GM19351 (cell line): Measurements from ENCODE around the gene DRAXIN.

Experiments used
- ATAC-seq: cut with Tn5 transposase; IDR thresholded peaks from one replicate; pipeline ENCODE4 v1.9.1; 2021; ENCODE audit warnings: mild to moderate bottlenecking, moderate library complexity; ENCODE audit not compliant: unreplicated experiment

DRAXIN gene

DNA sequence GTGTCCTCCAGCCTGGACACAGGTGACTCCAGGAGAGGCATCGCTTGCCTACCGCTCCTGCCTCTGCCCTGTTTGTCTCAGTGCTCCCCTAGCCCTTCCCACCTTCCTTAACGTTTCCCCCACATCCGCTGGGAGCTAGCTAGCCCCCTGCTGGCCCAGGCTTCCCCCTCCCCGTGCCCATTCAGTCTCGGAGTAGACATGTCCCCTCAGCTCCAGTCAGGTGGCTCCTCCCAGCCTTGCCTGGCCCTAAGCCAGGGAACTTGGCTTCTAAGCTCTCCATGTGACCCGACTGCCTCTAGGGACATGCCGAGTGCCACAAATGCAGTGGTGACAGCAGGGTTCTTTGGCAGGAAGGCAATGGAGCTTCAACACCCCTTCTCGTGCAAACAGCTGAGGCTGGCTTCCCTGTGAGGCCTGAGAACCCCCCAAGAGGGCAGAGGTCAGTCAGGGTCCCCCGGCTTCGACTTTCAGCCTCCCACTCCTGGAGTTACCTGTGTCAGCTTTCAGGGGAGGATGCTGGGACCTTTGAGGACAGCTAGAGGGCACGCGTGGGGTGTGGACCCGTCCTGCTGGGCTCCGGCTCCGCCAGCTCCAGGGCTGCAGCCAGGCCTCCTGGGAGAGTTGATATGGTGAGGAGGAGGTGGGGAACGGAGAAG is 16.2 kb downstream of the DRAXIN start:
- no peak for ATAC-seq

DNA sequence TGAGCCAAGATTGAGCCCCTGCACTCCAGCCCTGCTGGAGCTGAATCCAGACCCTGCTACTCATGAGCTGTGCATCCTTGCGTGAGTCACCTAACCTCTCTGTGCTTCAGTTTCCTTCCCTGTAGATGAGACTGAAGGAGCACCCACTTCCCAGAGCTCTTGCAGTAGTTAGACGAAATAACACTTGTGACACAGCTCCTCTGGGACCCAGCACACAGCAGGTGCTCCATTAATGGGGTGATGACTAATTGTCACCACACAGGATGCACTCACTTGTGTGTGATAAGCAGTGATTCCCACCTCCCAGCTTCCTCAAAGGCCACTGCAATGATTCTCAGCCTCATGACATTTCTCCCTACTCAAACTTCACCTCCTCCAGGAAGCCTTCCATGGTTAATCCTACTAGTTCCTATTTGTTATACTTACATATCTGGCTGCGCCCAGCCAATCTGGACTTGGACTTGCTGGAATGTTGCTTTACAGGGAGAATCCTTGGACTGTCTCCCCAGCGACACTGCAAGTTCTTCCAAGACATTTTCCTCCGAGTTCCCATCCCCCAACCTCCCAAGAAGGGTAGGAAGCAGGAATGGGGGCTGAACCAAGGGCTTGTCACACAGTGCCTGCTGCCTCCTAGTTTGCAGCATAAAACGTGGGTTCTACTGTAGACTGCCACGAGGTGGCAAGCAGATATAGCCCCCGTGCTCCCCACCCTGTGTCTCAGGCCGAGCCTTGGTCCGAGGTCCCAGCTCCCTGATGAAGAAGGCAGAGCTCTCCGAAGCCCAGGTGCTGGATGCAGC is 17.2 kb downstream of the DRAXIN start:
- ATAC-seq, result no peak

DNA sequence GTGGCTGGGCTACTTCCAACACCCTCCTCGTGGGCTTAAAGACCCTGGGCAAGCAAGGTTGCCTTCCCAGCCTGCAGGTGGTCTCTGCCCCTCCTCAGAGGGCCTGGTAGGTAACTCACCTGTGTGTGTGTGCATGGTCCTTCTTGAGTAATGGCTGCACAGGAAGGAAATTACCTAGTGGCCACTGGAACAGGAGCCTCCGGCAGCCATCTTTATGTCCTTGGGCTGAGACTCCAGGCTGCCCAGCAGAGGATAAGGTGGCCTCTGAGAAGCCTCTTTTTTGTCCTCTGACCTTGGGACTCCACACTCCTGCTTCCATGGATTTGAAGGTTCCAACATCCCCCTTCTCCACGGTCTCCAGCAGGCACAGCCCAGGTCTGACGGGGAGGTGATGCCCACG is 20.0 kb downstream of the DRAXIN start:
- no peak for ATAC-seq

DNA sequence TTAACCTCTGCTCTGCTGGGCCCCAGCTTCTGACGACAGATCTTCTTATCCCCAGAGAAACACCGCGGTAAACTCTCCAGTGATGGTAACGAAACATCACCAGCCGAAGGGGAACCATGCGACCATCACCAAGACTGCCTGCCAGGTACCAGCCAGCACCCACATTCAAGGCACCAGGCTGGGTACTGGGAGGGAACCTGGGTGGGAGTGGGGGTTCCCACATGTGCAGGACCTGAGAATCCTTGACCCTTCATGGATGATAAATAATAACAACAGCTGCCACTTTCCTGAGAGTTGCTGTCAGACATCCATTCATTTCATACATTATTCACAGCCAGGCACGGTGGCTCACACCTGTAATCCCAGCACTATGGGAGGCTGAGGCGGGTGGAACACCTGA is 20.8 kb downstream of the DRAXIN start:
- no peak for ATAC-seq

DNA sequence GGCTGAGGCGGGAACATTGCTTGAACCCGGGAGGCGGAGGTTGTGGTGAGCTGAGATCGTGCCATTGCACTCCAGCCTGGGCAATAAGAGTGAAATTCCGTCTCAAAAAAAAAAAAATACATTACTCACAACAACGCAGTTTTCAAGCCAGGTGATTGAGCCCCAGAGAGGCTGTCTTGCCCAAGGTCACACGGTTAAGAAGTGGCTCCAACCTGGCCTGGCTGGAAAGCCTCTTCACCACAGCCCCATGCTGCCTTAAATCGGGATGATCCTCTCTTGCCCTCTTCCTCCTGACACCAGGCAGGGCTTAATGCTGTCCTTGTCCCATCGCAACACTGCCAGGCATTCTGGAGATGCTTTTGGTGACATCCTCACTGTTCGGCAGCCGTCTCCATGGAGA is 21.6 kb downstream of the DRAXIN start:
- ATAC-seq, result no peak

DNA sequence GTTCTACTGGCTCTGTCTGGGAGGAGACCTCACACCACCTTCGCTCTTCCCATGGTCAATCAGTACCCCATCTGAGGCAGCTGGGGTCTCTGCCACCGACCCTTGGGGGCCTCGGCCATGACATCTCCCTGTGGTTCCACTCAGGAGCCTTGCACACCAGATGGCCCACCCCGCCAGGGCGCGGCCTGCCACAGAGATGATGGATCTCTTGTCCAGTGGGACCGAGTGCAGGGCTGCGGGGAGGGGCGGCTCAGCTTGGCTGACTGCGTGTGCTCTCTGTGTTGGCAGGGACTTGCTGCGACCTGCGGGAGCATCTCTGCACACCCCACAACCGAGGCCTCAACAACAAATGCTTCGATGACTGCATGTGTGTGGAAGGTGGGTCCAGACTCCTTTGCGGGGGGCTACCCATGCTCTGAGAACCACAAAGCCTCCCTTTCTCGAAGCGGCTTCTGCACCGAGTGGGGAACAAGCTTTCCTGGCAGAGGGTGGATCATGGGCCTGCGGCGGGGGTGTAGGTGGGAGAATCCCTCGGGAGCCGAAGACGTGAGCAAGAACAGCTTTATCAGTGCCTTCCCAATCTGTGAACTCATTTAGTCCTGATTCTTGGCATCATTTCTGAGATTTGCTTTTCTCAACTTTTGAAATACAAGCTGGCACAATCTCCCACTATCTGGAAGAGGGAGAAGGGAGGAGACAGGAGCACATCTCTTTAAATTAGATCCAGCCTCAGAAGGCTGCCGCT is 23.5 kb downstream of the DRAXIN start:
- no peak for ATAC-seq

DNA sequence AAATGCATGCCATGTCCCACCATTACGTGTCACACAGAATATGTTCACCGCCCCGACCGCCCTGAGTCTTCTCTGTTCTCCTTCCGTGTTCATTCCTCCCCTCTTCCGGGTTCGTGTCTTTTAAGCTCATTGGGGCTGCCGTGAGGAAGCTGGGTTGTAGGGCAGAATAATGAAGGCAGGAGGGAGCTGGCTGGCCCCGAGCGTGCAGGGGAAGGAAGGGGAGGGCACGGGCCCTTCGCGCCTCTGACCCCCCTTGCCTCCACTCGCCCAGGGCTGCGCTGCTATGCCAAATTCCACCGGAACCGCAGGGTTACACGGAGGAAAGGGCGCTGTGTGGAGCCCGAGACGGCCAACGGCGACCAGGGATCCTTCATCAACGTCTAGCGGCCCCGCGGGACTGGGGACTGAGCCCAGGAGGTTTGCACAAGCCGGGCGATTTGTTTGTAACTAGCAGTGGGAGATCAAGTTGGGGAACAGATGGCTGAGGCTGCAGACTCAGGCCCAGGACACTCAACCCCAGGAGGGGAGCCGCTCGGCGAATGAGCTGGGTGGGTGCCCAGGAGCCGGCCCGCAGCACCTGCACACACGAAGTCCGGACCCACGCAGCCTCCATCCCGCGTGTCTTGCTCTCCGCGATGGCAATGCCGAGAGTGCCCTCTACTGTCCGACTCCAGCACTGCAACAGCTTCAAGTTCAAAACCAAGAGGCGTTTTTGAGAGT is 28.0 kb downstream of the DRAXIN start:
- ATAC-seq, result peak; percentile 44

DNA sequence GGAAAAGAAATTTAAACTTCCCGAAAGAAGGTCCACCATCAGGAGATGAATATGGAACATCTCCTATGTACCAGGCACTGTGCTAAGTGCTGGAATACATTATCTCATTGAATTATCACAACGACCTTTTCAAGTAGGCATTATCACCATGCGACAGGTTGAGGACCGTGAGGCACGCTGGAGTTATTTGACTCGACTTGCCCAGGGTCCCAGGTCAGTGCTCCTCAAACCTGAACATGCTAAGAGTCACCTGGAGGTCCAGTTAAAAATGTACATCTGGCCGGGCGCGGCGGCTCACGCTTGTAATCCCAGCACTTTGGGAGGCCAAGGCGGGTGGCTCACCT is 28.5 kb downstream of the DRAXIN start:
- ATAC-seq, result no peak

DNA sequence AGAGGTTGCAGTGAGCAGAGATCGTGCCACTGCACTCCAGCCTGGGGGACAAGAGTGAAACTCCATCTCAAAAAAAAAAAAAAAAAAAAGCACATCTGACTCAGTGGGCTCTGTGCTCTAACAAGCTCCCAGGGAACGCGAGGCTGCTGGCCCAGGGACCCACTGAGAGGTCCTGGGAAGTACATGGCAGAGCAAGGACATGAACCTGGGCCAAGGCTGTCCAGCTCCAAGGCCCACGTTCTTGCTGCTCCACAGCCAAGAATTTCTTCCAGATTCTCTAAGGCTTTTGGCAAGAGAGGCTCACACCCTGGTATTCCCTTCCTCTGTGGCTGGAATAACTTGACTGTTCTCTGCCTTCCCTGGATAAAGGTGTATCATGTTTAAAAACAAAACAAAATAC is 29.0 kb downstream of the DRAXIN start:
- ATAC-seq, result no peak

DNA sequence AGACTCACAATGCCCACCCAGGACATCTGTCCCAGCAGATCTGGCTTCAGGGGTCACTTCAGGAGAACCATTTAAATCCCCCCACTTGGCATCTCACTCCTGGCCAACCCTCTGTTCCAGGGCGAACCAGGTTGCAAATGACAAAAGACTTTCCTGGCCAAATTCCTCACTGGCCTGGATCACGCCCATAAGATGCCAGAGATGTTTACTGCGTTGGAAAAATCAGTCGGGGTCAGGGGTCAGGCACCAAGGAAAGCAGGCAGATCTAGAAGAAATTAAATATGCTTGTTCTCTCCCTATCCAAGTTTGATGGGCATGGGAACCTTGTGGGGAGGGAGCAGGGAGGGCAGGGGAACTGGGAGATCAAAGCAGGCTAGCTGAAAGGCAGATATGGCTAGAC is 29.8 kb downstream of the DRAXIN start:
- no peak for ATAC-seq

DNA sequence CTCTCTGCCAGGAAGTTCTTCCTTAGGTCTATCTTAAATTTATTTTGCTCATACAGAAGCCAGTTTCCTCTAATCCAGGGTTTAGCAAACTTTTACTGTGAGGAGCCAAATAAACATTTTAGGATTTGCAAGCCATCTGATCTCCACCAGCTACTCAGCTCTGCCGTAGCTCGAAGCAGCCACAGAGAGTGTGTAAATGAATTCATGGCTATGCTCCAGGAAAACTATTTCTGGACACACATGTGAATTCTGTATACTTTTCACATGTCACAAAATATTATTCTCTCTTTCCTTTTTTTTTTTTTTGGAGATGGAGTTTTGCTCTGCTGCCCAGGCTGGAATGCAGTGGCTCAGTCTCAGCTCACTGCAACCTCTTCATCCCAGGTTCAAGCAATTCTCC is 31.0 kb downstream of the DRAXIN start:
- no peak for ATAC-seq

DNA sequence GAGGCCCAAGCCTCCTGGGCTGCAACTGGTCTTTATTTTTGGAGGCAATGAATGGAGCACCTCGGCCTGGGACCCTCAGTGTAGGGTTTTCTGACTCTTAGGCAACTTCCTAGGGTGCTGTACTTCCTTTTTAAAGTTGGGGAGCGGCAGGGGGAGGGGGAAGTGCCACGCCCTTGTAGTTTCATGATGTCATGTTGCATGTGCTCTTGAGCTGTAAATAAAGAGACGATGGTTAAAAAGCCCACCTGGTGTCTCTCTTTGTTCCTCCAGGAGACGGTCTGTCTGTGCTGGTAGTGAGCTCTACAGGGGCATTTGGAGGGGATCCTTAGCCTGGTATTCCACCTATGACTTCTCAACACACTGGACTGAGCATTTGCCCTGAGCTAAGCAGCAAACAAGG is 34.1 kb downstream of the DRAXIN start:
- ATAC-seq, result no peak

DNA sequence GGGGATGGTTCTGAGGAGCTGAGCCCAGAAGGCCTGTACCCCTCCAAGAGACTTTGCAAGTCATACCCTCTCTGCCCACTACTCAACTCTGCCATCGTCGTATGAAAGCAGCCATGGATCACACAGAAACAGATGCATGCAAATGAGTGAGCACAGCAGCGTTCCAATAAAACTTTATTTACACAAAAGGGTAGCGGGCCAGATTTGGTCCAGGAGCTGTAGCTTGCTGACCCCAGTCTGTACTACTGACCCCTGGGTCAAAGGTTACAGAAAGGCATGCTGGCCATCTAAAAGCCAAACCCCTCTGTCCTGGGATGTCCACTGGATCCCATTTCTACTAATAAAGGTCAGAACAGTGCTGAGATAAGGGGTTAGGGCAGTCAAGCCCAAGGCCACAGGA is 35.6 kb downstream of the DRAXIN start:
- no peak for ATAC-seq

DNA sequence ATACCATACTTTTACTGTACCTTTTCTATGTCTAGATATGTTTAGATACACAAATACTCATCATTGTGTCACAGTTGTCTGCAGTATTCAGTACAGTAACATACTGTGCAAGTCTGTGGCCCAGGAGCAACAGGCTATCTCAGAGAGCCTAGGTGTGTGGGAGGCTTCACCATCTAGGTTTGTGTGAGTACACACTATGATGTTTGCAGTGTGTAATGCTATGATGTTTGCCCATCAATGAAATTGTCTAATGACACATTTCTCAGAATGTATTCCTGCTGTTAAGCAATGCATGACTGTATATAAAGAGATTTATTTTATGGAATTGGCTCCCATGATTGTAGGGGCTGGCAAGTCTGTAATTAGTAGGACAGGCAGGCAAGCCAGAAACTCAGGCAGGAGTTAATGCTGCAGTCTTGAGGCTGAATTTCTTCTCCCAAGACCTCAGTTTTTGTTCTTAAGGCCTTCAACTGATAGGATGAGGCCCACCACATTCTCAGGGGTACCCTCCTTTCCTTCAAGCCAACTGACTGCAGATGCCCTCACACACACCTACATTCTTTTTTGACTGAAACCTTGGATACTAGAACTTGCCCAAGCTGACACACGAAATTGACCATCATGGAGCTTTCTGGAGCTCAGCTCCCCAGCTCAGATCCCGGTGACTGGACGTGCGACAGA is 36.8 kb downstream of the DRAXIN start:
- ATAC-seq, result no peak

DNA sequence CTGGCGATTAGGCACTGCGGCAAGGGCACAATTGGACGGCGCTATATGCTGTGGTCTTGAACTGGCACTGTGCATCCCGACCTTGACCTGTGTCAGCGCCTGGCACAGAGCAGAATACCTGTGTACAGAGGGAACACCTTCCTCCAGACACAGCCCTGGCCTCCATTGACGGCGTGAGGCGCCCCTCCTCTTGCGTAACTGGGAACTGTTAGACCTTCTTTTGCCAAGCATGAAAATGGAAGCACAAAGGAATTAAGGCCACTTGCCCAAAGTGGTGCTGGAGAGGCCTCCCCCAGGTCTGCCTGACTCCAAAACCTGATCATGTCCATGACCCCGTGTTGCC is 37.6 kb downstream of the DRAXIN start:
- no peak for ATAC-seq

DNA sequence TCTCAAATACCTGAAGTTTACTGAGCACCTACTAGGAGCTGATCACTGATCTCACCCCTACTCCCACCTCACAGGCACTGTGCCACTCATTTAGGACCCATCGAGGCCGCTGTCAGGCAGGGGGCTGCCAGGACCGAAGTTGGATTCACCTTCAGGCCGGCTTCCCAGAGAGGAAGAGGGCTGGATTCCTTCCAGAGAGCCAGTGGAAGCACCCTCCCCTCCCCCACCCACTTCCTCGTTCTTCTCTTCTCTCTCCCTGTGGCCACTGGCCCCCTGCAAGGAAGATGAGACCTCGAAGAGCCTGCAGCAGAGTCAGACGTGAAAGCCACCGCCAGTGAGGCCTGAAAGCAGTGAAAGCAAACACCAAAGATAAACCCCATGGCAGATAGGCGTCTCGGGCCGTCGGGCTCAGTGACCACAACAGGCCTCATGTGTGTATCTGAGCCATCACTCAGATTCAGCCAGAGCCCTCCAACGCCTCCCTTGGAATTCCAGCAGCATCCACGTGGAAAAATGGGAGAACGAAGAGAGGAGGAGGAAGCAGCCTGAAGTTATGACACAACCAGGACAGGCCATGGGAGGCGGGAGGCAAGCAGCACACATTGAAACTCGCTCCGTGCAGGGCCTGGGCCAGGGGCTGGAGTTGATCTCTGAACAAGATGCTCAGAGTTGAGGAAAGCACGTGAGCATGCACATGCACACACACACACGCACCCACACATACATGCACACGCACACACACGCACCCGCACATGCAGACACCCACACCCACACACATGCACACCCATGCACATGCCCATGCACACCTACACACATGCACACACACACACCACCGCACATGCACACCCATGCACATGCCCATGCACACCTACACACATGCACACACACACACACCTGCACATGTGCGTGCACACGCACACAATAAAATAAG is 38.3 kb downstream of the DRAXIN start:
- no peak for ATAC-seq

DNA sequence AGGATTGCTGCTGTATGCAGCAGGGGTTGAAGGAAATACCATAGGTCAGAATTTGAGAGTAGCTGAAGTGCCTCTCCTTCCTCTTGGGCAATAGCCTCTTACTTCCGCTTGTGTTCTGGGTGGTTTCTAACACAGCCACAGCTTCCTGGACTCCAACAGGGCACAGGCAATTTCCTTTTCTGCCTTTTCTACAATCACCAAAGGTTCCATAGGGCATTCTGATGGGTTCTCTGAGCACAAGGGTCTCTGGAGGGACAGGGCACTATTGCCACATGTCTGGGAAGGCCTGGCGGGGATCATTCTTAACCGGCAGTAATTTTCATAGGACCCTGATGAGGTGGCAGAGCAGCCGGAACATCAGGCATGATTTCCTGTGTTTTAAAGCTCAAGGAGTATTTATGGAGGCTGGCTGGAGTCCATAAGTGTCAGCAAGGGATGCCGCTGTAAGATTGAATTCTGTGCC is 39.0 kb downstream of the DRAXIN start:
- no peak for ATAC-seq

DNA sequence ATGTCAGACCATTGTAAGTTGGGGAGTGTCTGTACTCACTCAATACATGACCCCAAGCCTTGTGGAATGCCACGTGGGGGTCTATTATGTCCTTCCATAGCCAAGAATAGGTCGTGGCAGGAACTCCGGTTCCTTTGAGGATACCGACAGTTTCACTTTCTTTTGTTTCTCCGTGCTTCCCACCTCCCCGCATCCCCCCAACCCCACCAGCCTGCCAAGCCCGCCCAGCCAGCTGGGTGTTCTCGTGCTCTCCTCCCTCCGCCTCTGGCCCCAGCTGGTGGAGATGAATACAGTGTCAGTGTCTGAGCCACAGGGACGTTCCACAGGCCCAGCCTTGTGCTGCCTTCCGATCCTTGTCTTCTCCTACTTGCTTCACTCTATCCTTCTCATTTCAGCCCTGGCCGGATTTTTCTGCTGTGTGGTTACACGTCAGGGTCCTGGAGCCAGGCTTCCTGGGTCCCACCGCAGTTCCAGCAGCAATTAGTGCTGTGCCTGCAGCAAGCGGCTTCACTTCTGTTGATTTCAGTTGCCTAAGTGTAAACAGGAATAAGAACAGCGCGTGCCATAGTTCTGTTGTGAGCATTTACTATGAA is 40.3 kb downstream of the DRAXIN start:
- no peak for ATAC-seq

DNA sequence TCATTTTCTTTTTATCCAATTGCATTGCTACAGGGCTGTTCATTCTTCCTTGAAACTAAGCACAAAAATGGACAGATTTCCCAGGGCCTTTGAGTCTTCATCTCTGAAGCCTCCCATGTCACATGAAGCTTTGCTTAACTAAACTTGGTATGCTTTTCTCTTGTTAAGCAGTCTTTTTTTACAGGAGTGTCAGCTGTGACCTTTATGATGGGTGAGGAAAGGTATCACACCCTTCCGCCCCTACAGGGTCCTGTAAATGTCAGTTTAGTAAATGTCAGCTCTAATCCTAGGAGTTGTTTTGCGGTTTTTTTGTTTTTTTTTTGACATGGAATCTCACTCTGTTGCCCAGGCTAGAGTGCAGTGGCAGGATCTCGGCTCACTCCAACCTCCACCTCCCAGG is 41.8 kb downstream of the DRAXIN start:
- ATAC-seq, result no peak

DNA sequence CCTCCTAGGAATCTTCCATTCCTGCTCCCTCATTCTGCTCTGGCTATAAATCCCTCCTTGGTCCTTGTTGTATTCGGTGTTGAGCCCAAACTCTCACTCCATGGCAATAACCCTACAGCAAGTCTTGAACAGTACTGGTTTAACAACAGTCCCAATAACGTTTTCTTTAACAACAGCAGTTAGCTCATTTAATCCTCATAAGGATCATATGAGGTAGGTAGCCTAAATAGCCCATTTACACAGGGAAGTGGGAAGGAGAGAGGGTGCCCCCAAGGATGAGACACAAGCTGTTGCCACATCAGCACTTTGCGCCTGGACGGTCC is 44.0 kb downstream of the DRAXIN start:
- ATAC-seq, result peak; percentile 14
